Panc1 (cell line): Measurements from ENCODE around the gene NMRK2. TPM values are rescaled to one million over a fixed set of nuclear protein-coding genes. Genes with fewer than 3 reads are reported as not detected.

Source experiments
- ATAC-seq: fragments of 200-7000 bp; cut with Tn5 transposase; 2 replicates; pipeline ENCODE4 v1.9.1; 2020; ENCODE audit warnings: mild to moderate bottlenecking, moderate library complexity
- BruUV-seq: library from RNA; stranded (reverse); fragments of 400-500 nt; replicated peaks from 2 replicates; lab custom pipeline; 2021; lab: Mats Ljungman, UMichigan
- CTCF ChIA-PET: fragments of 300-600 bp; sonication (Branson Sonifier 250); formaldehyde crosslinking; loops from one replicate; lab custom pipeline; 2022; ENCODE audit warnings: antibody characterized with exemption; lab: Charles Lee
- POLR2A ChIA-PET: fragments of 300-600 bp; sonication (Branson Sonifier 250); formaldehyde crosslinking; loops from one replicate; lab custom pipeline; 2022; ENCODE audit warnings: antibody characterized with exemption; lab: Charles Lee
- DNase-seq: peaks from one replicate; pipeline ENCODE4 v3.0.0-alpha.2; 2010; ENCODE audit warnings: low read depth, low spot score
- H3K27ac ChIP-seq: 2 replicates; pipeline ENCODE4 v1.5.1; 2011; ENCODE audit warnings: mild to moderate bottlenecking, low read length, inconsistent platforms
- H3K27me3 ChIP-seq: fragments of 200-500 bp; sonication (Bioruptor generic); 2 replicates; pipeline ENCODE4 v1.6.0; 2014; ENCODE audit warnings: low read length, inconsistent platforms; ENCODE audit not compliant: control insufficient read depth, insufficient read depth
- H3K36me3 ChIP-seq: fragments of 200-500 bp; sonication (Bioruptor generic); 2 replicates; pipeline ENCODE4 v1.5.1; 2014; ENCODE audit warnings: inconsistent platforms, mild to moderate bottlenecking, low read length, moderate library complexity; ENCODE audit not compliant: control insufficient read depth, insufficient read depth
- H3K4me1 ChIP-seq: 2 replicates; pipeline ENCODE4 v1.5.1; 2011; ENCODE audit warnings: inconsistent platforms, mild to moderate bottlenecking, low read length, moderate library complexity; ENCODE audit not compliant: control insufficient read depth, insufficient read depth
- H3K4me3 ChIP-seq, 2 experiments: 2 replicates each; pipeline ENCODE4 v1.5.1; 2011 to 2012; ENCODE audit warnings: low read depth in 2 of 2, low read length in 2 of 2, mild to moderate bottlenecking in 2 of 2, inconsistent platforms in 1 of 2, moderate library complexity in 1 of 2
- H3K9me3 ChIP-seq: fragments of 200-500 bp; sonication (Bioruptor generic); 2 replicates; pipeline ENCODE4 v1.5.1; 2014; ENCODE audit warnings: low read depth, mild to moderate bottlenecking, inconsistent platforms, low read length, moderate library complexity; ENCODE audit not compliant: control insufficient read depth, insufficient read depth
- CTCF ChIP-seq: fragments of 450-650 bp; IDR thresholded peaks from 2 replicates; pipeline ENCODE4 v1.5.1; 2017; ENCODE audit warnings: mild to moderate bottlenecking
- POLR2AphosphoS5 ChIP-seq: IDR thresholded peaks from 2 replicates; pipeline ENCODE4 v1.6.1; 2012; ENCODE audit warnings: mild to moderate bottlenecking, low read depth, low read length, moderate library complexity
- SIN3A ChIP-seq: IDR thresholded peaks from 2 replicates; pipeline ENCODE4 v1.6.1; 2012; ENCODE audit warnings: low read depth, mild to moderate bottlenecking, low read length, moderate library complexity, borderline replicate concordance; ENCODE audit not compliant: insufficient read depth
- TCF7L2 ChIP-seq: IDR thresholded peaks from 2 replicates; pipeline ENCODE4 v1.6.1; 2011; ENCODE audit warnings: mild to moderate bottlenecking, low read depth, low read length, inconsistent platforms
- in situ Hi-C: cut with HindIII; loops from 2 replicates; pipeline ENCODE4 v1.10.0; 2016; ENCODE audit warnings: low sequenced_read_pairs, low pct_unique_long_range_greater_than_20kb
- intact Hi-C: fragments of 100-400 bp; cut with micrococcal nuclease; formaldehyde crosslinking; loops from one replicate; pipeline ENCODE4 v1.10.0; 2022; ENCODE audit not compliant: unreplicated experiment
- total RNA-seq: library from RNA; stranded (reverse); gene quantifications from one replicate; pipeline ENCODE4 v1.2.1, GENCODE V29; 2021; ENCODE audit not compliant: unreplicated experiment
- TF ChIP-seq, protein P1 (sequence below), 2 experiments: IDR thresholded peaks; 2 replicates each; pipeline ENCODE4 v1.6.1; 2011 to 2012; ENCODE audit warnings: low read depth in 2 of 2, control low read depth in 1 of 2, low read length in 1 of 2, mild to moderate bottlenecking in 1 of 2, moderate library complexity in 1 of 2; ENCODE audit not compliant: insufficient read depth in 1 of 2

NMRK2 gene
- total RNA-seq, 1 experiment from 2014 or later, result 0.21 TPM

GRCh38 chr19:3984908-3985642 is 52.2 kb downstream of the NMRK2 start, which contains the start of gene EEF2:
EEF2 (minus strand) TSS chr19:3985463; CDS start chr19:3985380, 83 bp downstream.
- H3K27me3 ChIP-seq, result no peaks in the 10 kb centered on the region
- H3K4me1 ChIP-seq, result peaks cover 8% of the 10 kb centered on the region
- DNase-seq, result no peak
- ChIA-PET POLR2A (interaction anchor here (0.6 to 0.8 kb wide), 5 partner anchors 12 to 710 kb away, joined by 3 to 4 read pairs (median 3); no protein-coding TSS in a partner anchor), CTCF (interaction anchor here (0.7 kb wide), 1 partner anchor 14 kb away, joined by 9 read pairs; the partner anchor contains the start of gene DAPK3)
- in situ Hi-C loops (no loop called here), intact Hi-C loops (loop anchor here (10.0 kb wide), 1 partner anchor 220 kb away; no protein-coding TSS in a partner anchor)
- peak within 1 kb of the TSS; percentile 65 to 99 for H3K4me3 ChIP-seq
- BruUV-seq, result TSS peak; percentile 84
- no peaks in the 10 kb centered on the region for H3K9me3 ChIP-seq
- H3K27ac ChIP-seq, result peak within 1 kb of the TSS; percentile 83
- H3K36me3 ChIP-seq, result peaks cover 32% of the 10 kb centered on the region
- no peak for TF ChIP-seq TCF7L2
- peak; percentile 69; the same call in 1 of the 2 replicates for TF ChIP-seq SIN3A
- TF ChIP-seq, protein P1, sequence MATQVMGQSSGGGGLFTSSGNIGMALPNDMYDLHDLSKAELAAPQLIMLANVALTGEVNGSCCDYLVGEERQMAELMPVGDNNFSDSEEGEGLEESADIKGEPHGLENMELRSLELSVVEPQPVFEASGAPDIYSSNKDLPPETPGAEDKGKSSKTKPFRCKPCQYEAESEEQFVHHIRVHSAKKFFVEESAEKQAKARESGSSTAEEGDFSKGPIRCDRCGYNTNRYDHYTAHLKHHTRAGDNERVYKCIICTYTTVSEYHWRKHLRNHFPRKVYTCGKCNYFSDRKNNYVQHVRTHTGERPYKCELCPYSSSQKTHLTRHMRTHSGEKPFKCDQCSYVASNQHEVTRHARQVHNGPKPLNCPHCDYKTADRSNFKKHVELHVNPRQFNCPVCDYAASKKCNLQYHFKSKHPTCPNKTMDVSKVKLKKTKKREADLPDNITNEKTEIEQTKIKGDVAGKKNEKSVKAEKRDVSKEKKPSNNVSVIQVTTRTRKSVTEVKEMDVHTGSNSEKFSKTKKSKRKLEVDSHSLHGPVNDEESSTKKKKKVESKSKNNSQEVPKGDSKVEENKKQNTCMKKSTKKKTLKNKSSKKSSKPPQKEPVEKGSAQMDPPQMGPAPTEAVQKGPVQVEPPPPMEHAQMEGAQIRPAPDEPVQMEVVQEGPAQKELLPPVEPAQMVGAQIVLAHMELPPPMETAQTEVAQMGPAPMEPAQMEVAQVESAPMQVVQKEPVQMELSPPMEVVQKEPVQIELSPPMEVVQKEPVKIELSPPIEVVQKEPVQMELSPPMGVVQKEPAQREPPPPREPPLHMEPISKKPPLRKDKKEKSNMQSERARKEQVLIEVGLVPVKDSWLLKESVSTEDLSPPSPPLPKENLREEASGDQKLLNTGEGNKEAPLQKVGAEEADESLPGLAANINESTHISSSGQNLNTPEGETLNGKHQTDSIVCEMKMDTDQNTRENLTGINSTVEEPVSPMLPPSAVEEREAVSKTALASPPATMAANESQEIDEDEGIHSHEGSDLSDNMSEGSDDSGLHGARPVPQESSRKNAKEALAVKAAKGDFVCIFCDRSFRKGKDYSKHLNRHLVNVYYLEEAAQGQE (IDR thresholded peaks at IDR 0.05; ENCODE audit: insufficient read depth in 1 of 2, low read depth in 2 of 2, low read length in 1 of 2), result no peak
- TF ChIP-seq CTCF, result no peak
- TF ChIP-seq POLR2AphosphoS5, result peak; percentile 99
- peak; percentile 56 for ATAC-seq

GRCh38 chr19:3985643-3986259 is 52.9 kb downstream of the NMRK2 start:
- Histone ChIP-seq H3K27me3 (no peaks in the 10 kb centered on the region), H3K4me1 (peaks cover 8% of the 10 kb centered on the region), H3K9me3 (no peaks in the 10 kb centered on the region), H3K27ac (peak overlapping the region; percentile 83), H3K36me3 (peaks cover 26% of the 10 kb centered on the region), H3K4me3 (peak overlapping the region; percentile 65 to 99)
- in situ Hi-C loops (no loop called here), intact Hi-C loops (loop anchor here (10.0 kb wide), 1 partner anchor 219 kb away; no protein-coding TSS in a partner anchor)
- no peak for ATAC-seq
- no TSS peak for BruUV-seq
- TF ChIP-seq TCF7L2 (no peak), CTCF (no peak), POLR2AphosphoS5 (no peak), SIN3A (no peak)
- TF ChIP-seq, protein P1 (IDR thresholded peaks at IDR 0.05; ENCODE audit: insufficient read depth in 1 of 2, low read depth in 2 of 2, low read length in 1 of 2), result no peak
- CTCF ChIA-PET, result interaction anchor here (0.6 to 0.7 kb wide), 2 partner anchors 15 to 28 kb away, joined by 9 read pairs; partner anchors contain the start of gene DAPK3
- POLR2A ChIA-PET, result interaction anchor here (0.6 to 0.8 kb wide), 4 partner anchors 11 to 711 kb away, joined by 3 to 4 read pairs (median 4); no protein-coding TSS in a partner anchor
- DNase-seq, result no peak
